SK-MEL-5 (cell line): ENCODE measurements around the gene ZNF165. TPM values are rescaled to one million over a fixed set of nuclear protein-coding genes. Genes with fewer than 3 reads are reported as not detected.
"Not testable (repeated sequence)": the region's sequence is repeated elsewhere in the genome, so short reads cannot be mapped to it uniquely, and the experiment has no call there.

Experiments used
- DNase-seq: peaks from one replicate; pipeline ENCODE4 v3.0.0-alpha.2; 2016; ENCODE audit warnings: low read depth, low spot score
- in situ Hi-C: cut with HindIII; loops from 2 replicates; pipeline ENCODE4 v1.10.0; 2016; ENCODE audit warnings: low sequenced_read_pairs, high pct_unique_total_duplicates, low pct_unique_long_range_greater_than_20kb
- polyA plus RNA-seq, 2 experiments: library from polyadenylated mRNA; depleted of rRNA; stranded (reverse); fragments of >200 nt; gene quantifications; 2 replicates each; pipeline ENCODE4 v1.2.3, GENCODE V29; 2015
- total RNA-seq: library from RNA; depleted of rRNA; stranded (reverse); fragments of >200 nt; shearing (Covaris generic); gene quantifications from 2 replicates; pipeline ENCODE4 v1.2.3, GENCODE V29; 2014; rRNA removed

The ZNF165 gene
- total RNA-seq, result 0.19 and 0.37 TPM in 2 replicates
- polyA plus RNA-seq (2015; cell fraction: cytosol; rRNA removed), result 0.18 and 0.38 TPM in 2 replicates
- polyA plus RNA-seq (2015; cell fraction: nucleus; rRNA removed), result 1.2 and 1.5 TPM in 2 replicates

DNA sequence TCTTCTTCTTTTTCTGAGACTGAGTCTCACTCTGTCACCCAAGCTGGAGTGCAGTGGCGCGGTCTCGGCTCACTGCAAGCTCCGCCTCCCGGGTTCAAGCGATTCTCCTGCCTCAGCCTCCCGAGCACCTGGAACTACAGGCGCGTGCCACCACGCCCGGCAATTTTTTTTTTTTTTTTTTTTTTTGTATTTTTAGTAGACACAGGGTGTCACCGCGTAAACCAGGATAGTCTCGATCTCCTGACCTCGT lies at the start of gene ZNF165:
Gene ZNF165, plus strand, starts transcription at position 188 of the 250 bp plus-strand sequence. CDS start 4,913 bp downstream, outside the sequence.
- in situ Hi-C loops, DNase-seq: not testable (repeated sequence)

DNA sequence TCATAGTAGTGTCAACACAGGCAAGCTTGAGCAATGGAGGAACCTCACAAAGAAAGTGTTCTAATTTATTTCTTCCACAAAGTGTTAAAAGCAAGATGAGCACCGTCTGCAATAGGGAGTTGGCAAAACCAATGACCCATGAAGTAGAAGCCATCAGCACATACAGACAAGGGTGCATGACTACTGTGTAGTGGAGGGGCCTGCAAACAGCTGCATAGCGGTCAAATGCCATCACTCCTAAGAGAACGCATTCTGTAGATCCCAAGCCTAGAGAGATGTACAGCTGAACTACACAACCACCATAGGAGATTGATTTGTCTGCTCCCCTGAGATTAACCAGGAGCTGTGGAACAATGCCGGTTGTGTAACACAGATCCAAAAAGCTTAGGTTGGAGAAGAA lies 26.8 kb upstream of the ZNF165 start:
- in situ Hi-C loops, result no loop called here
- DNase-seq, result peak; percentile 4

GRCh38 chr6:28060405-28060804 lies 20.0 kb upstream of the ZNF165 start:
- in situ Hi-C loops, result no loop called here

GRCh38 chr6:28064272-28064671 lies 16.1 kb upstream of the ZNF165 start:
- no peak for DNase-seq
- in situ Hi-C loops, result no loop called here

More at GRCh38 chr6:28060405-28060804, 20.0 kb upstream of the ZNF165 start:
- no peak for DNase-seq

DNA sequence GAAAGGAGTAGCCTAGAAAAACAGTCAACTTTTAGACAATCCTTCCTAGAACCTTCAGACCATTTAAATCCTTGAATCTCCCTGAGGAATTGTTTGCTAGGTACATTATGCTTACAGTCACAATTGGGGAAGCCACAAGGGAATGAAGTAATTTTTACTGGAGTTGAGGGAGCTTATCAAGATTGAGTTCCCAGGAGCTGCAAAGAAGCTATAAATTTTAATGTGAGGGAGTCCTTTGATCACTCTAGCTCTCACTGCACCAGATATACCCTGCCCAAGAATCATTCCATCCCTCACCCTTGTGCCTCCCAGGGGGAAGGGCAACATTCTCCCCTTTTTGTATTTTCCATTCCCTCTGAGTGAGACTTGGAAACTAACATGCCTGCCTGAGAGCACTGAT lies 12.3 kb upstream of the ZNF165 start:
- DNase-seq, result no peak
- in situ Hi-C loops, result no loop called here

GRCh38 chr6:28070968-28071367 lies 9.4 kb upstream of the ZNF165 start:
- in situ Hi-C loops, DNase-seq: not testable (repeated sequence)

DNA sequence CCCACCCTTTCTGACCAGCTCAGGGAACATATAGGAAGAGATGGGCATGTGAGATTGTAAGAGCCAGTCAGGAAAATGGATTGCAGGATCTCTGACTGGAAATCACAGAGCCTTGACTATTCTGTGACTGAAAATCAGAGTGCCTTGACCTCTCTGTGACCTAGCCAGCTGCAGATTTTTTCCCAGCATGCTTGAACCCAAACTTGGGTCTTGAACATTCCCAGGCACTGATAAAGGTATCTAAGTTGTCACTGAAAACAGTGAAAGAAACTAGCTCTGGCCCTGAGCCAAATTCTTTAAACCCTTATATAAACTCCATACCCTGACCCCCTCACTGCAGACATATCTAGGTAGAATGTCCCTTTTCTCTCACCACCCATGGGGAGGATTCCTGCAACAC lies 2.3 kb upstream of the ZNF165 start:
- no peak for DNase-seq
- in situ Hi-C loops, result no loop called here

DNA sequence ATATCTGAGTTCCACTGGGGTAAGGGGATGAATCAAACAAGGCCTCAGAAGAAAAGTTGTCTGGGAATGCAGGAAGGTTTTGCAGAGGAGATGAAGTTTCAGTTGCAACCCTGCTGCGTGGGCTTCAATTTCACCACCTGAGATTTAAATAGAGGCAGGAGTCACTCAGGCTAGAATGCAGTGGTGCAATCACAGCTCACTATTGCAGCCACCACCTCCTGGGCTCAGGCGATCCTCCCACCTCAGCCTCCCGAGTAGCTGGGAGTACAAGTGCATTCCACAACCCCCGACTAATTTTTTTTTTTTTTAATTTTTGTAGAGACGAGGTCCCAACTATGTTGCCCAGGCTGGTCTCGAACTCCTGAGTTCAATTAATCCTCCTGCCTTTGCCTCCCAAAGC lies 1.5 kb upstream of the ZNF165 start:
- no peak for DNase-seq
- in situ Hi-C loops, result no loop called here

DNA sequence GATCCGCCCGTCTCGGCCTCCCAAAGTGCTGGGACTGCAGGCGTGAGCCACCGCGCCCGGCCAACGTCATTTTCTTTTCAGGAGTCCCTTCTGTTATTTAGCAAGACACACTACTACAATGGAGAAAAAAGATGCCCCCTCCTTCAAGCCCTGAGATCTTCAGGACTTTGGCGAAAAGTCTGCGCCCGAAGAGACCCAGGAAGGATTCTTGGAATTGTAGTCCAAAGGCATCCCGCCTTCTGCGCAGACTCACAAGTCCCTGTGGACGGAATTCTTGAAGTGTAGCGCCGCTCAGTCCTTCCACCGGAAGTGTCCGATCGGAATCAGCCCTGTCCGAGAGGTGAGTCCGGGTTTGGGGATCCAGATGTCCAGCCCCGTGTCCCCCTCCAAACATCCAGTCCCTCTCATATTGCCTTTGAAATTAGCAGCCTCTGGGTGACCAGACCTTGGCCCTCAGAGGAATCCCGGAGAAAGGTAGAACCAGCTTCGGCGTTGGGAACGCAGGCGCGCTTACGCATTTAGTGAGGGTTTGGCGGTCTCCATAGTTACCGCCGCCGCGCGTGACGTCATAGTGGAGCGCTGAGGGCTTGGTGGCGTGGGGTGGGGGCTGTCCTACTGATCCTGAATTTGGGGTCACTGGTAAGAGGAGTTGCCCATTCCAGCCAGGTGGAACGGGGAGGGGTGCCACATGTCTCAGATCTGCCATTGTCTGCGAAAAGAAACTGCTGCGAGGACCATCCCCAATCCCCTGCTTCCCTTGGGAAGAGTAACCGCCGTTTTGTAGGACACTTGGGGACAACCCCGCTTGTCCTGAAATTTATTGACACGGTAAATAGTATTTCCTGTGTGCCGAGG lies 490 bp downstream of the ZNF165 start:
- in situ Hi-C loops, result no loop called here
- DNase-seq, result peak; percentile 95

- in situ Hi-C loops, result no loop called here
- DNase-seq, result no peak
These were observed 1.1 kb downstream of the ZNF165 start for GRCh38 chr6:28081486-28081751.

DNA sequence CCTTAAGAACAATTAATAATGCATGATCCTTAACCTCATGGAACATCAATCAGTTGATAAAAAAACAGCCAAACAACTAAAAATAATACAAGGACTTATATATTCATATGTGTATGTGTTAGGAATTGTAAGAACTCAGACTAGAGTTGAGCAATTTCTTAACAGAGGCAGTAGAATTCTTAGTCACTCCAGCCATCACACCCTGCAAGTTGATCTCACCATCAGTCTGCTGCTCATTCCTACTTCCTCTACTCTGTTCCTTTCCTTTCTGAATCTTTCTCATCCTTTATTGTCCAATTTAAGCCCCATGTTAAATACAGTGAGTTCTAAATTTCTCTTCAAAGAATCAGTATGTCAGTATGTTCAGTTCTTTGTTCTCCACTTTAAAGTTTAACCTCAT lies 2.6 kb downstream of the ZNF165 start:
- in situ Hi-C loops, result no loop called here
- no peak for DNase-seq

GRCh38 chr6:28089054-28089453 lies 8.7 kb downstream of the ZNF165 start:
- in situ Hi-C loops, result no loop called here
- DNase-seq, result no peak

- no peak for DNase-seq
- in situ Hi-C loops, result no loop called here
These were observed 10.7 kb downstream of the ZNF165 start for GRCh38 chr6:28090917-28091586.

- in situ Hi-C loops, DNase-seq: not testable (repeated sequence)
These were observed 21.9 kb downstream of the ZNF165 start for GRCh38 chr6:28102222-28102621.

DNA sequence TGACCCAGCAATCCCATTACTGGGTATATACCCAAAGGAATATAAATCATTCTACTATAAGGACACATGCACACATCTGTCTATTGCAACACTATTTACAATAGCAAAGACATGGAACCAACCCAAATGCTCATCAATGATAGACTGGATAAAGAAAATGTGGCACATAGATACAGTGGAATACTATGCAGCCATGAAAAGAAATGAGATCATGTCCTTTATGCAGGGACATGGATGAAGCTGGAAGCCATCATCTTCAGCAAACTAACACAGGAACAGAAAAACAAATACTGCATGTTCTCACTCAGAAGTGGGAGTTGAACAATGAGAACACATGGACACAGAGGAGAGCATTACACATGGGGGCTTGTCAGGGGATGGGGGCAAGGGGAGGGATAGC lies 22.3 kb downstream of the ZNF165 start:
- in situ Hi-C loops, DNase-seq: not testable (repeated sequence)

GRCh38 chr6:28104392-28105244 lies 24.2 kb downstream of the ZNF165 start:
- in situ Hi-C loops, result no loop called here
- peak; percentile 69 for DNase-seq

DNA sequence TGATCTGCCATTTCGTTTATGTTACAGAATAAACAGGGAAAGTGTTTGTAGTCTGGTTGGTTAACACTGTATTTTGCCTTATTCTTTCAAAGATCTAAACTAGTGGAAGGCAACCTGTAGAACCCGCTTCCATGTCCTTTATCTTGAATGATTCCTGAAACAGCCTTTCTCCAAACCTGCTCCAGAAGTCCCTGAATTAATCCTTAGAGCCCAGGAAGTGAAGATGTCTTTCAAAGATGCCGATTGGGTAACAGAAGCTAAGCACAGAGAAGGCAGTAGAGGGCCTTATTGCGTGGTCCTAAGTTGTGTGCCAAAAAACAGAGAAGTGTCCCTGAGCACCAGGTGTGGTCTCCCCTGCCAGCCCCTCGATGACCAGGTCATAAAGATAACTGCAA lies 24.9 kb downstream of the ZNF165 start:
- in situ Hi-C loops, result no loop called here

GRCh38 chr6:28107506-28107905 lies 27.1 kb downstream of the ZNF165 start:
- in situ Hi-C loops, result no loop called here
- no peak for DNase-seq

More for the DNA sequence above, 24.9 kb downstream of the ZNF165 start:
- peak; percentile 21 for DNase-seq
